Coronary artery (tissue), 2 donors: ENCODE results near the gene LMF1.

Experiments used
- DNase-seq: peaks from one replicate; pipeline ENCODE4 v3.0.0-alpha.2; 2017; ENCODE audit warnings: low spot score
- H3K27ac ChIP-seq, 2 donors: fragments of 200-600 bp; sonication (generic); one replicate each; pipeline ENCODE4 v1.5.1; 2016 to 2019
- H3K4me3 ChIP-seq: fragments of 200-600 bp; sonication (generic); 2 replicates; pipeline ENCODE4 v1.5.1; 2016; ENCODE audit warnings: mild to moderate bottlenecking, moderate library complexity
- TF ChIP-seq, protein P1 (sequence below): fragments of 200-600 bp; sonication (generic); IDR thresholded peaks from one replicate; pipeline ENCODE4 v1.5.1; 2019; ENCODE audit warnings: antibody characterized with exemption

Gene LMF1

DNA sequence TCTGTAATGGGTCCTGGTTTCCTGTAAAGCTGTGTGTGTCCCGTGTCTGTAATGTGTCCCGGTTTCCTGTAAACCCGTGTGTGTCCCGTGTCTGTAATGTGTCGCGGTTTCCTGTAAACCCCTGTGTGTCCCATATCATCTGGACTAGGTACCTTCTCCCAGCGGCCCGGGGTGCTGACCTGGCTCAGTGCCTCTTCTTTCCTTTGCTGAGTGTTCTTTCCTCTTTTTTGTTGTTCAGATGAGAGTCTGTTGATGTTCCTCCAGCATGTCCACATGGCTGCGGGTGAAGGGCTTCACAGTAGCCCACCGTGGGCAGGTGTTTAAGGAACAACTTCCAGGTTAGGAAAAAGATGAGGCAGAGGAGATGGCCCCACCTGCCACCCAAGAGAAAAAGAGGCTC lies 123.6 kb downstream of the LMF1 start:
- Histone ChIP-seq H3K4me3 (no peak overlapping the region), H3K27ac (no peak overlapping the region)
- TF ChIP-seq, protein P1, sequence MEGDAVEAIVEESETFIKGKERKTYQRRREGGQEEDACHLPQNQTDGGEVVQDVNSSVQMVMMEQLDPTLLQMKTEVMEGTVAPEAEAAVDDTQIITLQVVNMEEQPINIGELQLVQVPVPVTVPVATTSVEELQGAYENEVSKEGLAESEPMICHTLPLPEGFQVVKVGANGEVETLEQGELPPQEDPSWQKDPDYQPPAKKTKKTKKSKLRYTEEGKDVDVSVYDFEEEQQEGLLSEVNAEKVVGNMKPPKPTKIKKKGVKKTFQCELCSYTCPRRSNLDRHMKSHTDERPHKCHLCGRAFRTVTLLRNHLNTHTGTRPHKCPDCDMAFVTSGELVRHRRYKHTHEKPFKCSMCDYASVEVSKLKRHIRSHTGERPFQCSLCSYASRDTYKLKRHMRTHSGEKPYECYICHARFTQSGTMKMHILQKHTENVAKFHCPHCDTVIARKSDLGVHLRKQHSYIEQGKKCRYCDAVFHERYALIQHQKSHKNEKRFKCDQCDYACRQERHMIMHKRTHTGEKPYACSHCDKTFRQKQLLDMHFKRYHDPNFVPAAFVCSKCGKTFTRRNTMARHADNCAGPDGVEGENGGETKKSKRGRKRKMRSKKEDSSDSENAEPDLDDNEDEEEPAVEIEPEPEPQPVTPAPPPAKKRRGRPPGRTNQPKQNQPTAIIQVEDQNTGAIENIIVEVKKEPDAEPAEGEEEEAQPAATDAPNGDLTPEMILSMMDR, result no peak
- DNase-seq, result no peak

DNA sequence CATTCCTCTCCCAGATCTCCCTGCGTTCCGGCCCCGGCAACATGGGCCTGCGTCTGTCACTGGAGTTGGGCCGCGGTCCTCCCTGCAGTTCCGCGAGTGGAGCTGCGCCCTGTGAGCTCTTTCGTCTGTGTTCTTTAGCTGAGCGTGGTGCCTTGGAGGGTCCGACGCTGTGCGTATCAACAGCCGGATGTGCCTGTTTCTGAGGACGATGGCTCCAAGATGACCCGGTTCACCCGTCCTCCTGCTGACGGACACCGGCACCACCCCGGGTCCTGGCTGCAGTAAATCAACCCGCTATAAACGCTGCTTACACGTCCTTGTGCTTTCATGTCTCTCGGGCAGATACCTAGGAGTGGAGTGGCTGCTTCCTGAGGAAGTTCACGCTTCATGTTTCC lies 125.4 kb downstream of the LMF1 start:
- no peak overlapping the region for H3K27ac ChIP-seq
- no peak overlapping the region for H3K4me3 ChIP-seq
- DNase-seq, result no peak
- TF ChIP-seq, protein P1, result no peak

DNA sequence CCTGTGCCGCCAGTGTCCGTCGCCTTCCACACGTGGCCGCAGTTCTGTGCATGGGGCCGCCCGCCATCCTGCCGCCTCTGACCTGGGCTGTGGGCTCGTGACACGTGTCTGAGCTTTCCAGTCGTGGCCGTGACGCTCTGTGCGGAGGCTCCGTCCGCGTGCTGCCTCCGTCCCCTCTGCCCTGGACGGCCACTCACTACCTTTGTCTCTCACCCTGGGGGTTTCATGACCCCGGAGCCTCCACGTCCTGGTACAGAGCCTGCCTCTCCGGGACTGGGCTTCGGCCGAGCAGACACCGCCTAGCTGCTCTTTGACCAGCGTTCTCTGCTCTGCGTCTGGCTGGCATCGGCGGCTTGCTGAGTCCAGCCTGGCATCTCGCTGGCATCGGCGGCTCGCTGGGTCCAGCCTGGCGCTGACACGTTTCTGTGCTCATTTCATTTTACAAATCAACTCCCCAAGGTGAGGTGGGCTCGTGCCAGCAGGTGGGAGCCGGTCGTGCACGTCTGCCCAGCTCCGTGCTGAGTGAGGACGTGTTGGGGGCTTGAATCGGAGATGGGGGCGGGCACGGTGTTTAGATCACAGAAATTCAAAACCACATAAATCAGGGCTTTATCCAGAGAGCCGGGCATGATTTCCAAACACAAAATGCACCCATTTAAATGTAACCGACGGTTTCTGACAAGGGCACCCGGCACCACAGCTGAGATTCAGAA lies 126.0 kb downstream of the LMF1 start:
- no peak overlapping the region for H3K27ac ChIP-seq
- no peak for DNase-seq
- no peak overlapping the region for H3K4me3 ChIP-seq
- TF ChIP-seq, protein P1, result no peak

DNA sequence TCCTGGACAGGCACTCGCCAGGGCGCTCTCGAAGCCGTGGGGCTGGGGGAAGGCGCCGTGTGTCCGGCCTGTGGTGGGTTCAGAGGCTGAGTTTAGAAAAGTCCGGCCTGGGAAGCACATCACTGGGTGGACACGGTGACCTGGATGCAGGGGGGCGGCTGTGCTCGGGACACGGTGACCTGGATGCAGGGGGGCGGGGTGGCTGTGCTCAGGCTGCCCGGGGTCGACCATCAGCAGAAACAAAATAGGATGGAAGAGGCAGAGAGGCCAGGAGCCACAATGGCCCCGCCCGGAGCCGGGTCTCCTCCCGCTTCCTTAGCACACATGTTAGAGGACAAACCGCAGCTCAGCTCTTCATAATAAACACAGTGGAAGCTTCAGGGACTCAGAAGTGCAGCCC lies 127.0 kb downstream of the LMF1 start:
- no peak overlapping the region for H3K27ac ChIP-seq
- no peak overlapping the region for H3K4me3 ChIP-seq
- no peak for DNase-seq
- TF ChIP-seq, protein P1, result no peak

DNA sequence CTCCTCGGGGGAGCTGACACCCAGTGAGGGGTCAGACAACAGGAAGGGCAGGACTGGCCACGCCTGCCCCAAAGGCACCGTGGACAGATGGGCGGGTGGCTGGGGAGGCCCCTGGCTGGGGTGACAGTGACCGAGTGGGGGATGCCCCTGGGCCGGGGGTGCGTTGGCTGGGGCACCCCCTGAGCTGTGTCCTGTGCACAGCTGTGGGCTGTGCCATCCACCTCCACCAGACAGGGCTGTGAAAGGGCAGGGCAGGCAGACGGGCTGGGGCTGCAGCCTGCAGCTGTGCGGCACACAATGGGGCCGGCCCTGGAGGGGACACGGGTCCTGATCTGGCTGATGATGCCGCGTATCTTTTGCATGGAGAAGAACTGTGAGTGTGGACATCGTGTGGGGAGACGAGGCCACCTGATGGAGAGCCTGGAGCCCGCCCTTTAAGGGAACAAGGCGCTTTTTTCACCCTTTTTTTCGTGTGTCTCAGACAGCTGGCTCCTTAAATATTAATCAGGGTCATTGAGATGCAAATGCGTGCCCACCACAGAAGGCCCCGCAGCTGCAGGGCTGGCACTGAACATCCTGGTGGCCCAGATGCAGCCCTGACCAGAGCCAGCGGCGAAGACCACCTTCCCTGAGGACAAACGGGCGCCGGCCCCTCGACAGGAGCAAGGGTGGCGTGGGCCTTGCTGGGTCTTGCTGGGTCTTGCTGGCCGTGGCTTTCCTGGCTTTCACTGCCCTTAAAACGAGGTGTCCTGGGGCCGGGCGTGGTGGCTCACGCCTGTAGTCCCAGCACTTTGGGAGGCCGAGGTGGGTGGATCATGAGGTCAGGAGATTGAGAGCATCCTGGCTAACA lies 127.8 kb downstream of the LMF1 start:
- TF ChIP-seq, protein P1, result no peak
- DNase-seq, result no peak
- Histone ChIP-seq H3K27ac (no peak overlapping the region), H3K4me3 (no peak overlapping the region)

DNA sequence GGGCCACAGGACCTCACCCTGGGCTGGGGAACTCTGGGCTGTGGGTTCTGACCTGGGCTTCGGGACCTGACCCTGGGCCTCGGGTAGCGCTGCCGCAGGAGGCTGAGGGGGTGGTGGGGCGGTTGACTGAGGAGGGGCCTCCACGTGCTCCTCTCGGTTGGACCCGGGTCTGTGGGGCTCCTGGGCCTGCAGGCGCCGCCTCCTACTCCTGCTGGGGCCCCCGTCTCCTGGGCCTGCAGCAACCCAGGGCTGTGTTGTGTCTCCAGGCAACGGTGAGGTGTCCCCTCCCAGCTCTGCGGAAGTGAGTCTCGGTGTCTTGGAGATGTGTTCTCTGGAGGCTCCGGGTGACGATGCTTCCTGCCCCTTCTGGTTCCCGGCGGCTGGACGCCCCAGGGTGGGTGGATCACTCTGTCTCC lies 128.7 kb downstream of the LMF1 start:
- TF ChIP-seq, protein P1, result no peak
- no peak overlapping the region for H3K27ac ChIP-seq
- H3K4me3 ChIP-seq, result no peak overlapping the region
- DNase-seq, result no peak
